NOMO-1 (cell line): ENCODE results near the gene GSX2.
"Not testable (repeated sequence)": the region's sequence is repeated elsewhere in the genome, so short reads cannot be mapped to it uniquely, and the experiment has no call there.

Experiments
- DNase-seq, 2 experiments: peaks; one replicate each; lab custom pipeline; 2025; ENCODE audit not compliant: unreplicated experiment in 2 of 2; lab: John Stamatoyannopoulos, UW

Gene GSX2

GRCh38 chr4:54099748-54100574 lies at the start of gene GSX2:
Gene GSX2, plus strand, starts transcription at chr4:54100163. Its CDS starts 182 bp downstream, at chr4:54100345.
- no peak for DNase-seq

DNA sequence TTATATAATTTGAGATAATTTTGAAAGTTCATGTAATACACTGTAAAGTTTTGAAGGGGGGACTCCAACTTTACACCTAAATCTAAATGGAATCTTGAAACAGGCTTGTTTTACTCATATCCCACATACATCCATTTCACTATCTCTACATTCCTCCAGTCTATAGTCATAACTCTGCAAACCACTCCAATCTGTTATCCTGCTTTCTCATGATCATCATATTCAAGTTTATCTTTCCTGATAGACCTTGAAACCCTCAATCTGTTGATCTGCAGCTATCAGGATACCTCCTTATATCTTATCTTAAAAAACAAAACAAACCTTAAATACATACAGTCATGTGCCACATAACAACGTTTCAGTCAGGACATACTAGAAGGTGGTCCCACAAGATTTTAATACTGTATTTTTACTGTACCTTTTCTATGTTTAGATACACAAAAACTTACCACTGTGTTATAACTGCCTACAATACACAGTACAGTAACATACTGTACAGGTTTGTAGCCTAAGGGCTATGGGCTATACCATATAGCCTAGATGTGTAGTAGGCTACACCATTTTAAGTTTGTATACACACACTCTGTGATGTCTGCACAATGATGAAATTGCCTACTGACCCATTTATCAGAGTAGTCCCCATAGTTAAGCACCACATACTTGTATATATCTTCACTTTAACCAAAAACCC lies 49.6 kb upstream of the GSX2 start:
- no peak for DNase-seq

GRCh38 chr4:54053322-54053721 lies 46.6 kb upstream of the GSX2 start:
- DNase-seq = not testable (repeated sequence)

DNA sequence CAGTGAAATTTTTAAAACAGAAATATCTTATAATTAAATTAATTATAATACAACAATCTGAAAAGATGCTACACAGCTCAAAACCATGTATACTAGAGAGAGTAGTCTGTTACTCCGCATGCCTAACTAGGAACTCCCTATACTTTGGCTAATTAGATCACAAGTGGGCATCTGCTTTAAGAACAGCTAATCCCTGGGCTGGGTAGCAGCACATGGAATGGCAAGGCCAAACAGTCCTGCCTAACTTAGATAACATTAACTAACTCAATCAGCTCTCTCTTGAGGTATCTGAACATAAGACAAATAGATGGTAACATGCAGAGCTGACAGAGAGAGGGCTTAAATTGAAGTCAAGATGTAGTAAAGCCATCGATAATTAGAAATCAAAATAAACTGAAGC lies 45.5 kb upstream of the GSX2 start:
- no peak for DNase-seq

GRCh38 chr4:54055494-54055893 lies 44.5 kb upstream of the GSX2 start:
- no peak for DNase-seq

- no peak for DNase-seq
Observed at GRCh38 chr4:54056360-54056759, 43.6 kb upstream of the GSX2 start.

DNA sequence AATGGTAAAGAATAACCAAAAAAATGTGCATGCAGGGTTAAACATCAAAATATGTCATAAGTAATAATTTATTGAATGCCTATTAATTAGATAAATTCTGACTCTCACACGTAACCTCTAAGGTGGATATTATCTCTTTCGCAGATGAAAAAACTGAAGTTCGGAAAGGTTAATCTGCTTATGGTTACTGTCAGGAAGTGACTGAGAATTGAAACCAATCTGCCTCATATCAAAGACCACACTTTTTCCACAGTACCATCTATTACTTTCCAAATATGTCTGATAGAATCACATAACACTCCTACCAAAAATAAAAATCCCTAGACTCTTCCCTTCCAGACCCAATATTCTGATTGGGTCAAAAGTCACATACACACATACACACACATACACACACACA lies 41.8 kb upstream of the GSX2 start:
- no peak for DNase-seq

- DNase-seq = no peak
Observed at GRCh38 chr4:54060116-54060515, 39.8 kb upstream of the GSX2 start.

- no peak for DNase-seq
Observed at GRCh38 chr4:54061067-54061466, 38.9 kb upstream of the GSX2 start.

DNA sequence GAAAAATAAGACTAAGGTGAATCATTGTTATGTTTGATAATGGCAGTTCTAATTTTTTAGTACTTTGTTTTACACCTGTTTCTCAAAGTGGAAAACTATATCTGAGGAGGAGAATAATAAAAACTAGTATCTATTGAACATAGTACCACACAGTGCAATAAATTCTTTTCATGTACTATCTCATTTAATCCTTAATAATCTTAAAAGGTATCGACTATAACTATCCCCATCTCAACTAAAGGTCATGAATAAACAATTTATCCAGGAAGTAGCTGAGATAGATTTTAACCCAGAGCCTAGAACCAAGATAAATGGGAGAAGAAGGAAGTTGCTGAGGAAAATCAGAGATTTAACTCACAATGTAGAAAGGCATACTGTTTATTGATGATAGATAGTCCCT lies 38.1 kb upstream of the GSX2 start:
- no peak for DNase-seq

DNA sequence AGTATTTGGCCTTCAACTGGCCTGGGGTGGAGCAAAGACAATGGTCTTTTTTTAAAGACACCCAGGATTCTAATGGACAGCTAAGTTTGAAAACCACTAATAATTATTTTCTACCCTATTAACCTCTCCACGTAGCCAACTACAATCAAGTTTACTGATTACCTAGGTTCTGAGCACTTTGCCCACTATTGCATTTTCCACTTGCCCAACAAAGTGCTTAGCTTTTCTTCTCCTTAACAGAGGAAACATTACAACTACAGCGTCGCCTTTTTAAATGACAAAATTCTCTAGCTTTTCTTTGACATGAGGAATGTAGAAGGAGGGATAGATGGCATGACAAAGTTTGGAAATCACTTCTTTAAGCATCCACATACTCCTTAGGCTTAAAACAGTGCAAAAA lies 37.6 kb upstream of the GSX2 start:
- no peak for DNase-seq

GRCh38 chr4:54063229-54063628 lies 36.7 kb upstream of the GSX2 start:
- peak in 1 of 2 experiments; percentile 44 for DNase-seq

DNA sequence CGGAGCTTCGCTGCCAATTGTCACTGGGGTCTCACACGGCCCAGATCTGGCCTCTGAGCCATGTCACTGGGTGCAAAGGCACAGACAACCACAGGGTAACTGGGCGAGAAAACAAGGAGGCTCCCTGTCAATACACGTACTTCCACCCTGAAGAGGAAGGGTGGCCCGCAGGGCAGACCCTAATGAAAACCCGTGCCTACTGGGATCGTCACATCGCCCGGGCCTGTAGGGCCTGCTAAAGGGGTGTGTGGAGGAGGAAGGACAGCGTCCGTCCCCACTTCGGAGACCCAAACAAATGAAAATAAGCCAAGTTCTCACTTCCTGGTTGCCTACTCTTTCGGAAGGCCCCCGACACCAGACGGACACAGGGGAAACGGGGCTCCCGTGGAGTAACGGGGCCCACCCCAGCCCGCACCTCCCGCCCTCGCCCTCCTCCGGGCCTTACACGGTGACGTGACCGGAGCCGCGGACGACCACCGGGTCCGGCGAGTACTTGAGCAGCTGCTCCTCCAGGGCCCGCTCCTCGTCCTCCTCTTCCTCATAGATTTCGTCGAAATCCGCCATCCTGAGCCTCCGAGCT lies 36.1 kb upstream of the GSX2 start:
- DNase-seq = peak; percentile 18 to 29

DNA sequence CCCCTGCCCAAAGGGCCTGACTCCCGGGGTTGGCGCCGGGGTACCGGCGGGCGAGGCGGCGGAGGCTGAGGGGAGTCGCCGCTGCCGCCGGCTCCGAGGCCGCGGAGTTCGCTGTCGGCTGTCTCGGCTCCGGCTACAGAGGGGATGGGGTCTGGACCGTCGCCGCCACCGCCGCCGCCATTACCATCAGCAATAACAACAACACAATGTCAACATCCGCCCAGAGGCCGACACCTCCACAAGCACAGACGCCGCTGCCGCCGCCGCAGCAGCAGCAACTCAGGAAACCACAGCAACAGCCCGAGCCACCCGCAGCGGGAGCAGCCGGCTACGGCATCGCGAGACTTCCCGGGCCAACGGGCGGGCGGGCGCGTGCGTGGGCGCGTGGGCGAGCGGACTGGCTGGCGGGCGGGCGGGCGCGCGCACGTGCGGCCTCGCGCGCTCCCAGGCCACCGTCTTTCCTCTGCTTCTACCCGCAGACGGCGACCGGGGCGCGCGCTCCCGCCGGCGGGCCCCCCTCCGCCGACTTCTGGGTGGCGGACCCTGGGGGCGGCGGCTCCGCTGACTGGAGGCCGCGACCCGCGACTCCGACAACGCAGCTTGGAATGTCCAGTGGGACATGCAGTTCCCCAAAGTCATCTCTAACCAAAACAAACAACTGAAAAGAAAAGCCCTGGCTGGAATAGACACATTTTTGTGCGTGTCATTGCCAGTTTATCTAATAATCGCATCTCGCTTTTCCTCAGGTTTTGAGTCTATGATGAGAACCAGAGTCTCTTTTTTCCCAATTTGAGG lies 35.4 kb upstream of the GSX2 start, which contains the start of gene CHIC2:
Gene CHIC2 (minus strand): TSS at position 289 of the 795 bp plus-strand sequence. CDS start 305 bp downstream, outside the sequence.
- DNase-seq = peak; percentile 91 to 95

GRCh38 chr4:54065282-54066087 lies 34.5 kb upstream of the GSX2 start:
- no peak for DNase-seq

- no peak for DNase-seq
Observed at GRCh38 chr4:54066088-54066415, 33.9 kb upstream of the GSX2 start.

DNA sequence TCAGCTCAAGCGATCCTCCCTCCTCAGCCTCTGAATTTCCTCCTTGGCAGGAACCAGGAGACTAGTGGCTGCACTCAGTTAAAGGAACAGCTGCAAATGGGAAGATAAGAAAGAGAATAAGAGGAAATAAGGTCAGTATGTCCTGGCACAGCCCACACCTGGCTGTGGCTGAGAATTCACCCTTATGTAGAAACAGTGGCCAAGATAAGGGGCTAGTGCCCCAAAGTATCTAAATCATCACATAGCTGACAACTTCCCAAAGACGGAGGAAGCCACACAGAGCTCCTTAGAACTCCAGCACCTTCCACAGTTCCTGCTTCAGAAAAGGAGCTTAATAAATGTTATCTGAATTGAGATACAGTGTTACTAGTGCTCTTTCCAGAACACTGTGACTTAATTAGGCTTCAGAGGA lies 33.2 kb upstream of the GSX2 start:
- DNase-seq = no peak

GRCh38 chr4:54067166-54067565 lies 32.8 kb upstream of the GSX2 start:
- DNase-seq = no peak

GRCh38 chr4:54073271-54073880 lies 26.6 kb upstream of the GSX2 start:
- DNase-seq = no peak

DNA sequence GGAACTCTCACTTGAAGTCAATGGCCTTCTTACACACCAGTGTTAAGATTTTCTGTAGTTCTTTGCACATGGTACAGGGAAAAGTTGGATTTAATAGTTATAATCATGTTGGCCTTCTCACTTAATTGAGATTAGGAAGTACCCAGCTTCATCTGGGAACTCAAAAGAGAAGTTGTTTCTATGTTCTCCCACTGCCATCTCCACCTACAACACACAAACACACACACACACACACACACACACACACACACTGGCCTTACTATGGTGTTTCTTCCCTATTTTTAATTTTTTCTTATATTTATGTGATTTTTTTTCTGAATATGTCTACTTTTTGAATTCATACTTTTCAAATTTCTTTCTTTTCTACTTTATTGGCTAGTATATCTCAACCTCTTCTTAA lies 25.6 kb upstream of the GSX2 start:
- DNase-seq = no peak
